Testis (tissue), 3 donors: ENCODE data around the gene SCUBE3. TPM values are rescaled to one million over a fixed set of nuclear protein-coding genes. Genes with fewer than 3 reads are reported as not detected.

ENCODE experiments used
- DNase-seq: peaks from one replicate; pipeline ENCODE4 v3.0.0-alpha.2; 2019
- H3K27ac ChIP-seq, 2 donors: fragments of 200-600 bp; sonication (generic); one replicate each; pipeline ENCODE4 v1.5.1; 2019
- H3K27me3 ChIP-seq: fragments of 200-600 bp; sonication (generic); one replicate; pipeline ENCODE4 v1.5.1; 2019
- H3K36me3 ChIP-seq: fragments of 200-600 bp; sonication (generic); one replicate; pipeline ENCODE4 v1.5.1; 2017; ENCODE audit warnings: low read depth; ENCODE audit errors: missing control alignments
- H3K4me1 ChIP-seq: fragments of 200-600 bp; sonication (generic); one replicate; pipeline ENCODE4 v1.5.1; 2019
- H3K4me3 ChIP-seq, 2 donors: fragments of 200-600 bp; sonication (generic); one replicate each; pipeline ENCODE4 v1.5.1; 2017 to 2019
- H3K9me3 ChIP-seq: fragments of 200-600 bp; sonication (generic); one replicate; pipeline ENCODE4 v1.5.1; 2017
- POLR2A ChIP-seq: fragments of 450-650 bp; IDR thresholded peaks from one replicate; pipeline ENCODE4 v1.6.1; 2017; ENCODE audit warnings: antibody characterized with exemption, mild to moderate bottlenecking, moderate library complexity
- WGBS, 2 donors: methylation state at CpG; one replicate each; pipeline ENCODE4 v1.1.5; 2018; 5-methylcytosine and 5-hydroxymethylcytosine counted together
- intact Hi-C: fragments of 100-400 bp; cut with DNase I; formaldehyde crosslinking; loops from one replicate; pipeline ENCODE4 v1.15.1; 2023; ENCODE audit warnings: low total_unique reads
- polyA plus RNA-seq: library from polyadenylated mRNA; stranded (reverse); fragments of 350-450 nt; fragmentation: Illumina TruSeq; extraction: RNeasy Lipid Tissue Mini Kit (QIAGEN cat#74804); gene quantifications from one replicate; pipeline ENCODE4 v1.2.3, GENCODE V29; 2014; ENCODE audit warnings: low read depth, low replicate concordance; ENCODE audit not compliant: insufficient read depth
- total RNA-seq, 2 donors: library from RNA; depleted of rRNA; stranded (reverse); fragments of >200 nt; gene quantifications; one replicate each; pipeline ENCODE4 v1.2.3, GENCODE V29; 2016
- TF ChIP-seq, protein P1 (sequence below), 3 experiments: fragments of 450-650 bp in 2 of 3; fragments of 200-600 bp in 1 of 3; sonication (generic) in 1 of 3; IDR thresholded peaks; one replicate each; pipeline ENCODE4 v1.5.1; 2016 to 2019; ENCODE audit warnings: antibody characterized with exemption in 3 of 3, mild to moderate bottlenecking in 2 of 3, moderate library complexity in 1 of 3

Gene SCUBE3
- total and polyA plus RNA-seq, 3 donors from 2014 or later = 1.7 to 2.2 (median 2.0) TPM

DNA sequence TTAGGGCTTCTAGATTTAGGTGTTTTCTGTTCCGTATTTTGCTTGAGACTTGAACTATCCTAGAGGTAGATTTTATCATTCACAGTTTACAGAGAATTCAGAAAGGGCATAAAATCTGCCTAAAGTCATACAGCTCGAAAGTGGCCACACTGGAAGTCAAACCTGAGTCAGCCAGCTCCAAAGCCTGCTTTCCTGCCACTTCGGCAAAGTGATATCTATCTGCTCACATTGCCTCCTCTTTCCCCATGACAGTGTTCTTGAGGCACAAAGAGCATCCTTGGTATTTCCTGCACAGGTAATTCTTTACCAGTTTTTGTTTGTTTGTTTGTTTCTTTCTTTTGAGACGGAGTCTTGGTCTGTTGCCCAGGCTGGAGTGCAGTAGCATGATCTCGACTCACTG, 19.4 kb upstream of the SCUBE3 start:
- WGBS, 2 donors = 94 to 97% methylated on average over 5 of the region's 5 CpGs
- H3K27ac ChIP-seq = no peak overlapping the region
- H3K4me1 ChIP-seq = no peaks in the 10 kb centered on the region
- H3K27me3 ChIP-seq = no peaks in the 10 kb centered on the region
- no peak for TF ChIP-seq POLR2A
- TF ChIP-seq, protein P1, sequence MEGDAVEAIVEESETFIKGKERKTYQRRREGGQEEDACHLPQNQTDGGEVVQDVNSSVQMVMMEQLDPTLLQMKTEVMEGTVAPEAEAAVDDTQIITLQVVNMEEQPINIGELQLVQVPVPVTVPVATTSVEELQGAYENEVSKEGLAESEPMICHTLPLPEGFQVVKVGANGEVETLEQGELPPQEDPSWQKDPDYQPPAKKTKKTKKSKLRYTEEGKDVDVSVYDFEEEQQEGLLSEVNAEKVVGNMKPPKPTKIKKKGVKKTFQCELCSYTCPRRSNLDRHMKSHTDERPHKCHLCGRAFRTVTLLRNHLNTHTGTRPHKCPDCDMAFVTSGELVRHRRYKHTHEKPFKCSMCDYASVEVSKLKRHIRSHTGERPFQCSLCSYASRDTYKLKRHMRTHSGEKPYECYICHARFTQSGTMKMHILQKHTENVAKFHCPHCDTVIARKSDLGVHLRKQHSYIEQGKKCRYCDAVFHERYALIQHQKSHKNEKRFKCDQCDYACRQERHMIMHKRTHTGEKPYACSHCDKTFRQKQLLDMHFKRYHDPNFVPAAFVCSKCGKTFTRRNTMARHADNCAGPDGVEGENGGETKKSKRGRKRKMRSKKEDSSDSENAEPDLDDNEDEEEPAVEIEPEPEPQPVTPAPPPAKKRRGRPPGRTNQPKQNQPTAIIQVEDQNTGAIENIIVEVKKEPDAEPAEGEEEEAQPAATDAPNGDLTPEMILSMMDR (IDR thresholded peaks at IDR 0.05) = no peak
- intact Hi-C loops = no loop called here
- no peak for DNase-seq
- no peaks in the 10 kb centered on the region for H3K36me3 ChIP-seq
- no peaks in the 10 kb centered on the region for H3K9me3 ChIP-seq
- no peak overlapping the region for H3K4me3 ChIP-seq

DNA sequence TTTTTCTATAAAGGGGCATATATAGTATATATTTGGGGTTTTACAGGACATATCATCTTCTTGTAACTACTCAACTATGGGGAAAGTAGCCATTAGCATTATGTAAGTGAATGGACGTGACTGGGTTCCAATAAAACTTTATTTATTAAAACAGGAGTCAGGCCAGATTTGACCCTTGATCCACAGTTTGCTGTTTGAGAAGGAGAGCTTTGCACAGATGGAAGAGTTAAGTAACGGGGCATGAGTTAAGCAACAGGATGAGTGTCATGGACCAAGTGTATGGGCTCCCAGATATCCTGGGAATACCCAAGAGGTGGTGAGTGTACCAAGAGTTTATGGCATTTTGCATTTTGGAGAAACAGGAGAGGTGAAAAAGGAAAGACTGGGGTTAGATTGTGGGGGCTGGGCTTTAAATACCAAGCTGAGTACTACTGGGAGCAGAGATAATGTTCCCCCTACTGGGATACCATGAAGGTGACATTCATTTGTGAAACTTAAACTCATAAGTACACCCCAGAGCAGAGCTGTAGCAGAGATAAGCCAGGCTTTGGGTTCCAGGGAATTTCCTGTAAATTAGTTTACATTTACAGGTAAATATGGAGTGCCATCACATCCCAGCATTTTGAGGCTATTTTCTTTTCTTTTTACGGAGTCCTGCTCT, 18.5 kb upstream of the SCUBE3 start:
- Histone ChIP-seq H3K9me3 (no peaks in the 10 kb centered on the region), H3K27me3 (no peaks in the 10 kb centered on the region), H3K27ac (no peak overlapping the region), H3K36me3 (no peaks in the 10 kb centered on the region), H3K4me1 (peaks cover 6% of the 10 kb centered on the region), H3K4me3 (no peak overlapping the region)
- no peak for DNase-seq
- 89 to 96% methylated on average over 3 of the region's 3 CpGs for WGBS, 2 donors
- intact Hi-C loops = no loop called here
- TF ChIP-seq, protein P1 (IDR thresholded peaks at IDR 0.05) = no peak
- TF ChIP-seq POLR2A = no peak

DNA sequence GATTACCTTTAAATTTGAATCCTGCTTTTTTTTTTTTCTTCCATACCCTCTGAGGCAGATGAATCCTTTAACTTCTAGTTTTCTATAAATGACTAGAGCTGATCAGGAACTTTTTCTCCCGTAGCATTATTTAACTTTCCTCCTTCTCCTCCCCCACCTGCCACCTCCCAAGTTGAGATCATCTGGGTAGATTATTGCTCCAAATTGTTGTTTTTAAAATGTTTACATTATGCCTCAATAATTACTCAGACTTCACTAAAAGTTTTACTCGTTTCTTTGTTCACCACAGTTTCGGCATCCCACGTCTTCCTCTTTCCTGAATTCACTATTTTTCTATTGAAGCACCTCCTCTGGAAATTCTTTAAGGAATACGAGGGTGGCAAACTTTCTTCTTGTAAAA, 16.6 kb upstream of the SCUBE3 start:
- H3K36me3 ChIP-seq = no peaks in the 10 kb centered on the region
- H3K4me3 ChIP-seq = no peak overlapping the region
- TF ChIP-seq POLR2A = no peak
- TF ChIP-seq, protein P1 (IDR thresholded peaks at IDR 0.05) = no peak
- no peak overlapping the region for H3K27ac ChIP-seq
- no peaks in the 10 kb centered on the region for H3K27me3 ChIP-seq
- intact Hi-C loops = no loop called here
- DNase-seq = no peak
- peaks cover 10% of the 10 kb centered on the region for H3K4me1 ChIP-seq
- WGBS, 2 donors = 76 to 83% methylated on average over 5 of the region's 5 CpGs
- no peaks in the 10 kb centered on the region for H3K9me3 ChIP-seq

DNA sequence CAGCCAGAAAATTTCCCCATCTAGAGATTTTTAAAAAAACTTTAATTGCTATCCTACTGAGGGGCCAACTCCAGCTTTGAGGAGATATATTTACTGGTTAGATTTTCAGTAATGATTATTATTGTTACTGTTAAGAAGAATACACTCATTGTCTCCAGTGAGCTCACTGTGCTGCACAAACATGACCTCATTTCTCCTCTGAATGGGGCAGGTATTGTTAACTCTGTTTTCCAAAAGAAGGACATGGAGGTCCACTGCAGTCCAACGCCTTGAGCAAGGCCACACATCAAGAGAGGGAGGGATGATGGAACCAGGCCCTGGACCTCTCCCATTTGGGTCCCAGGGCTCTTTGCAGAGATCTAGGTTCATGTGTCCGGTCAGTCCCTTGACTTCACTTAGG, 13.9 kb upstream of the SCUBE3 start:
- H3K9me3 ChIP-seq = no peaks in the 10 kb centered on the region
- H3K4me1 ChIP-seq = peaks cover 21% of the 10 kb centered on the region
- DNase-seq = no peak
- WGBS, 2 donors = 63 to 65% methylated on average over 2 of the region's 2 CpGs
- TF ChIP-seq POLR2A = no peak
- TF ChIP-seq, protein P1 (IDR thresholded peaks at IDR 0.05) = no peak
- H3K36me3 ChIP-seq = no peaks in the 10 kb centered on the region
- intact Hi-C loops = no loop called here
- H3K4me3 ChIP-seq = no peak overlapping the region
- H3K27me3 ChIP-seq = no peaks in the 10 kb centered on the region
- H3K27ac ChIP-seq = peak overlapping the region in 1 of 2 donors; percentile 65

DNA sequence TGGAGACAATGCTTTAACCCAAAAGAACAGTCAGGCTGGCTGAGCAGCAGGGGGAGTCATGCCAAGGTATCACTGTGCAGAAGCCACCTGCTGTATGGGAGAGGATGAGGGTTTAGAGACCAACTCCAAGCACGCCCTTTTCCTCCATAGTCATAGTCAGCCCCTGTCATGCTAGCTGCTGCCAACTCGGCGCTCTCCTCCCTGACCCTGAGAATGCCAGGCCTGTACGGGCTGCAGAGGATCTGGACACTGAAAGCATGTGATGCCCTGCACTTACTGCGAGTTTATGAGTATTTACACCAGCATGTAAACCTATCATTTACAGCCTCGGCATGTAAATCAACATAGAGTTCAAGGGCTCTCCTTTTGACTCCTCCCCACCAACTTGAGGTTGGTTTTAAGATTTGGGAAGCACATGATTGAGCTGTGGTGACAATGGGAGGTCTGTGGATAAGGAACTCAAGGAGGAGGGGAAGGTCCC, 11.7 kb upstream of the SCUBE3 start:
- Histone ChIP-seq H3K9me3 (no peaks in the 10 kb centered on the region), H3K27ac (no peak overlapping the region), H3K27me3 (no peaks in the 10 kb centered on the region), H3K36me3 (no peaks in the 10 kb centered on the region), H3K4me1 (peaks cover 21% of the 10 kb centered on the region), H3K4me3 (no peak overlapping the region)
- DNase-seq = no peak
- 73 to 97% methylated on average over 6 of the region's 6 CpGs for WGBS, 2 donors
- intact Hi-C loops = no loop called here
- TF ChIP-seq, protein P1 (IDR thresholded peaks at IDR 0.05) = no peak
- TF ChIP-seq POLR2A = no peak
